ENCODE data around the gene GALK2.

GALK2 gene

DNA sequence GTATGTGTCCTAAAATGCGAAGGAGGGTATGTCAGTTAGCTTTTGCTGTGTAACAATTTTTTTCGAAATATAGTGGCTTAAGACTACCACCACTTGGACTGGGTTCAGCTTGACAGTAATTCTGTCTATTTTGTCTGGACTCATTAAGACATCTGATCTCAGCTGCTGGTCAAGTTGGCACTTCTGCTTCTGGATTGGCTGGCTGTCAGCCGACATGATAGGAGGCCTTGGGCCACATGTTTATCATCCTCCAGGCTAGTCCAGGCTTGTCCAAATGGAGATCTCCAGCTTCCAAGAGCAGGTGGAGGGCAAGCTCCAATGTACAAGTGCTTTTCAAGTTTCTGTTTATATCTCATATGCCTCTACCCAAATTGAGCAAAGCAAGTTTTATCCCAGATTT lies 95.9 kb downstream of the GALK2 start:
- no peak overlapping the region for H3K4me2 ChIP-seq (ENCODE audit: low read length)
- H2AFZ ChIP-seq (ENCODE audit: low read length), result no peak overlapping the region
- no peak overlapping the region for H3K27ac ChIP-seq (ENCODE audit: low read depth, low read length, poor library complexity, severe bottlenecking)
- H3K9me2 ChIP-seq (ENCODE audit: low read depth, low read length), result no peaks in the 10 kb centered on the region
- no peaks in the 10 kb centered on the region for H3K27me3 ChIP-seq (ENCODE audit: insufficient read depth, low read length)
- H3K4me3 ChIP-seq (ENCODE audit: low read depth, low read length, poor library complexity, severe bottlenecking), result no peak overlapping the region
- H3K79me2 ChIP-seq (ENCODE audit: insufficient read depth, low read length), result no peaks in the 10 kb centered on the region
- H3F3A ChIP-seq (ENCODE audit: insufficient read depth, low read length), result no peaks in the 10 kb centered on the region
- TF ChIP-seq EZH2 (IDR thresholded peaks at IDR 0.05; ENCODE audit: borderline replicate concordance, low read length) (no peak), CTCF (IDR thresholded peaks at IDR 0.05; ENCODE audit: low read length) (no peak)
- no peaks in the 10 kb centered on the region for H4K20me1 ChIP-seq (ENCODE audit: insufficient read depth, low read length)
- H3K9ac ChIP-seq (ENCODE audit: low read length), result no peak overlapping the region
- no peaks in the 10 kb centered on the region for H3K4me1 ChIP-seq (ENCODE audit: insufficient read depth, low read length, severe bottlenecking)
- no peaks in the 10 kb centered on the region for H3K36me3 ChIP-seq (ENCODE audit: insufficient read depth, low read length)
- H3K9me3 ChIP-seq (ENCODE audit: low read length), result no peaks in the 10 kb centered on the region

DNA sequence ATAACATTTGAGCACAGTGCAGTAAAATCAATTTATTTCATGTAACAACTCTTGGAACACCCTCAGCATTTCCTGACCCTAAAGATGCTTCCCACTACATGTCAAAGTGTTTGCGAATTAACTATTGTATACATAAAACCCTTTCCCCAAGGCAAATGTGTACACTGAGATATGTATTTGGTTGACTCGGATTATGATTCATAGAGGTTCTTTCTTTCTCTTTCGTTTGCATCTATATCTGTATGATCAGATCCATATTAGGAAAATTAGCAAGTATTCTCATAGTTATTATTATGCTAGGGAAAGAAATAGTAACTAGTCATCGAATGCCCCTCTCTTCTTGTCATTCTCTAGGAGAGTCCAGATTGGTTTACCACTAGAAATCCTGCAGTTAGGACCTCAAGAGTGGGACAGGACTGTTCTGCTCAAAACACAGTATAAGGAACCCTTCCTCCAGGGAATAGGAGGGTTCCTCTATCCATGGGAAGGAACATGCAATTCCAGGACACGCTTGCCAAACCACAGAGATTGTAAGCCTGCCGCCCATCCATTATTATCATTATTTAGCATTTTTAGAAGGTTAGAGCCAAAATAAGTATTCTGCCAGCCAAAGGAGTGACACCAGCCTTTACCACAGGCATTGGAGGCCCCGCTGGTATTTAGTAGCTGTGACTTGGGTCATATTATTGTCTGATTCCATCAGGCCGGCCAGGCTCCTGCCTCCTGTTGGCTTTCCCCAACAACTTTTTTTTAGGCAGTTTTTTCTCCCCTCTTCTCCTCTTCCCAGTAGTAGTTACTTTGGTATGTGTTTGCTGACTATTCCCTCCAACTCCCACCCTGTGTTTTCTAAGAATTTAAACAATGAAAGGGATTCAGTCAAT lies 100.7 kb downstream of the GALK2 start:
- Histone ChIP-seq H3K79me2 (ENCODE audit: insufficient read depth, low read length) (no peaks in the 10 kb centered on the region), H2AFZ (ENCODE audit: low read length) (no peak overlapping the region), H3K27ac (ENCODE audit: low read depth, low read length, poor library complexity, severe bottlenecking) (no peak overlapping the region), H3K36me3 (ENCODE audit: insufficient read depth, low read length) (no peaks in the 10 kb centered on the region), H3K9me3 (ENCODE audit: low read length) (no peaks in the 10 kb centered on the region), H4K20me1 (ENCODE audit: insufficient read depth, low read length) (no peaks in the 10 kb centered on the region), H3K4me1 (ENCODE audit: insufficient read depth, low read length, severe bottlenecking) (no peaks in the 10 kb centered on the region), H3K4me2 (ENCODE audit: low read length) (no peak overlapping the region), H3K4me3 (ENCODE audit: low read depth, low read length, poor library complexity, severe bottlenecking) (no peak overlapping the region), H3K9me2 (ENCODE audit: low read depth, low read length) (no peaks in the 10 kb centered on the region), H3K9ac (ENCODE audit: low read length) (no peak overlapping the region), H3F3A (ENCODE audit: insufficient read depth, low read length) (no peaks in the 10 kb centered on the region), H3K27me3 (ENCODE audit: insufficient read depth, low read length) (no peaks in the 10 kb centered on the region)
- TF ChIP-seq EZH2 (IDR thresholded peaks at IDR 0.05; ENCODE audit: borderline replicate concordance, low read length), result no peak
- no peak for TF ChIP-seq CTCF (IDR thresholded peaks at IDR 0.05; ENCODE audit: low read length)

GRCh38 chr15:49273734-49274318 lies 103.8 kb downstream of the GALK2 start:
- no peaks in the 10 kb centered on the region for H4K20me1 ChIP-seq (ENCODE audit: insufficient read depth, low read length)
- no peak overlapping the region for H3K9ac ChIP-seq (ENCODE audit: low read length)
- H3F3A ChIP-seq (ENCODE audit: insufficient read depth, low read length), result no peaks in the 10 kb centered on the region
- H2AFZ ChIP-seq (ENCODE audit: low read length), result no peak overlapping the region
- no peaks in the 10 kb centered on the region for H3K36me3 ChIP-seq (ENCODE audit: insufficient read depth, low read length)
- TF ChIP-seq CTCF (IDR thresholded peaks at IDR 0.05; ENCODE audit: low read length) (no peak), EZH2 (IDR thresholded peaks at IDR 0.05; ENCODE audit: borderline replicate concordance, low read length) (no peak)
- H3K27me3 ChIP-seq (ENCODE audit: insufficient read depth, low read length), result no peaks in the 10 kb centered on the region
- H3K4me3 ChIP-seq (ENCODE audit: low read depth, low read length, poor library complexity, severe bottlenecking), result no peak overlapping the region
- H3K79me2 ChIP-seq (ENCODE audit: insufficient read depth, low read length), result no peaks in the 10 kb centered on the region
- H3K9me2 ChIP-seq (ENCODE audit: low read depth, low read length), result no peaks in the 10 kb centered on the region
- H3K27ac ChIP-seq (ENCODE audit: low read depth, low read length, poor library complexity, severe bottlenecking), result no peak overlapping the region
- no peaks in the 10 kb centered on the region for H3K9me3 ChIP-seq (ENCODE audit: low read length)
- H3K4me1 ChIP-seq (ENCODE audit: insufficient read depth, low read length, severe bottlenecking), result no peaks in the 10 kb centered on the region
- H3K4me2 ChIP-seq (ENCODE audit: low read length), result no peak overlapping the region

Data from OCI-LY1 (cell line).